Retina (tissue), 1 donor: ENCODE data around the gene ZNF416.

ENCODE experiments used
- DNase-seq: peaks from one replicate; pipeline ENCODE4 v3.0.0-alpha.2; 2016

ZNF416 gene

GRCh38 chr19:57578487-57579205, at the start of gene ZNF416:
TSS of gene ZNF416 (minus strand) at chr19:57578911. CDS start at chr19:57578704, 207 bp downstream.
- DNase-seq, result peak; percentile 97

- DNase-seq, result no peak
Measured at GRCh38 chr19:57623091-57623490, 44.4 kb upstream of the ZNF416 start.

GRCh38 chr19:57620673-57621348, 42.1 kb upstream of the ZNF416 start:
- peak; percentile 16 for DNase-seq

- DNase-seq, result no peak
Measured at GRCh38 chr19:57615346-57615745, 36.6 kb upstream of the ZNF416 start.

GRCh38 chr19:57613941-57614743, 35.4 kb upstream of the ZNF416 start, which contains the start of gene ZNF134:
TSS of gene ZNF134 (plus strand) at chr19:57614242. CDS start at chr19:57619469, 5,227 bp downstream.
- DNase-seq, result peak; percentile 95

GRCh38 chr19:57611113-57611512, 32.4 kb upstream of the ZNF416 start:
- no peak for DNase-seq

GRCh38 chr19:57606931-57607330, 28.2 kb upstream of the ZNF416 start:
- no peak for DNase-seq

GRCh38 chr19:57599761-57600383, 21.2 kb upstream of the ZNF416 start, which contains the start of gene ZNF530:
TSS of gene ZNF530 (plus strand) at chr19:57599885. CDS start at chr19:57604346, 4,461 bp downstream.
- peak; percentile 92 for DNase-seq

- DNase-seq, result no peak
Measured at GRCh38 chr19:57599377-57599760, 20.7 kb upstream of the ZNF416 start.

- DNase-seq, result no peak
Measured at GRCh38 chr19:57587529-57587928, 8.8 kb upstream of the ZNF416 start.

GRCh38 chr19:57583521-57584416, 5.1 kb upstream of the ZNF416 start, which contains the start of gene ZIK1:
TSS of gene ZIK1 (plus strand) at chr19:57584145. CDS start at chr19:57584357, 212 bp downstream.
- peak; percentile 97 for DNase-seq

- no peak for DNase-seq
Measured at GRCh38 chr19:57583104-57583520, 4.4 kb upstream of the ZNF416 start.

GRCh38 chr19:57576661-57577060, 2.0 kb downstream of the ZNF416 start:
- DNase-seq, result no peak

- DNase-seq, result no peak
Measured at GRCh38 chr19:57572415-57572947, 6.2 kb downstream of the ZNF416 start.

GRCh38 chr19:57570707-57571106, 8.0 kb downstream of the ZNF416 start:
- DNase-seq, result no peak

GRCh38 chr19:57566396-57567265, 12.1 kb downstream of the ZNF416 start:
- DNase-seq, result no peak

- no peak for DNase-seq
Measured at GRCh38 chr19:57563547-57563946, 15.2 kb downstream of the ZNF416 start.

GRCh38 chr19:57560049-57560491, 18.6 kb downstream of the ZNF416 start:
- DNase-seq, result no peak

- DNase-seq, result peak; percentile 93
Measured at GRCh38 chr19:57559404-57560025, 19.2 kb downstream of the ZNF416 start, which contains the start of gene ZNF550. TSS of gene ZNF550 (minus strand) at chr19:57559863. CDS start at chr19:57559682, 181 bp downstream.

GRCh38 chr19:57559008-57559403, 19.7 kb downstream of the ZNF416 start:
- DNase-seq, result peak; percentile 59
